Tibial artery (tissue), 4 donors: Measurements from ENCODE around the gene ZSWIM6.

ENCODE experiments used
- DNase-seq, 2 donors: peaks; one replicate each; pipeline ENCODE4 v3.0.0-alpha.2; 2019
- H3K27ac ChIP-seq, 2 donors: fragments of 200-600 bp; sonication (generic) in 1 of 2; 1 replicate in 1 of 2; 2 replicates in 1 of 2; pipeline ENCODE4 v1.5.1; 2018 to 2019; ENCODE audit warnings: mild to moderate bottlenecking in 1 of 2
- H3K27me3 ChIP-seq, 2 donors: fragments of 200-600 bp; sonication (generic) in 1 of 2; one replicate each; pipeline versions ENCODE4 v1.5.1 to v1.6.0; 2016 to 2019
- H3K36me3 ChIP-seq, 3 donors: fragments of 200-600 bp; sonication (generic) in 2 of 3; one replicate each; pipeline ENCODE4 v1.5.1; 2016 to 2019; ENCODE audit warnings: mild to moderate bottlenecking in 2 of 3
- H3K4me1 ChIP-seq, 4 donors: fragments of 200-600 bp; sonication (generic) in 2 of 4; 1 replicate in 3 of 4; 2 replicates in 1 of 4; pipeline ENCODE4 v1.5.1; 2016 to 2019
- H3K4me3 ChIP-seq, 2 donors: fragments of 200-600 bp; sonication (generic) in 1 of 2; 1 replicate in 1 of 2; 2 replicates in 1 of 2; pipeline ENCODE4 v1.5.1; 2018 to 2019; ENCODE audit warnings: mild to moderate bottlenecking in 2 of 2
- H3K9me3 ChIP-seq, 3 donors: fragments of 200-600 bp; sonication (generic) in 1 of 3; one replicate each; pipeline ENCODE4 v1.5.1; 2016 to 2019
- CTCF ChIP-seq, 2 experiments: fragments of 200-600 bp in 1 of 2; fragments of 450-650 bp in 1 of 2; IDR thresholded peaks; one replicate each; pipeline ENCODE4 v1.5.1; 2017 to 2019; ENCODE audit warnings: antibody characterized with exemption in 2 of 2, mild to moderate bottlenecking in 1 of 2, moderate library complexity in 1 of 2
- intact Hi-C: fragments of 100-400 bp; cut with DNase I; formaldehyde crosslinking; loops from one replicate; pipeline ENCODE4 v1.15.0; 2023; ENCODE audit warnings: low total_unique reads

The ZSWIM6 gene

DNA sequence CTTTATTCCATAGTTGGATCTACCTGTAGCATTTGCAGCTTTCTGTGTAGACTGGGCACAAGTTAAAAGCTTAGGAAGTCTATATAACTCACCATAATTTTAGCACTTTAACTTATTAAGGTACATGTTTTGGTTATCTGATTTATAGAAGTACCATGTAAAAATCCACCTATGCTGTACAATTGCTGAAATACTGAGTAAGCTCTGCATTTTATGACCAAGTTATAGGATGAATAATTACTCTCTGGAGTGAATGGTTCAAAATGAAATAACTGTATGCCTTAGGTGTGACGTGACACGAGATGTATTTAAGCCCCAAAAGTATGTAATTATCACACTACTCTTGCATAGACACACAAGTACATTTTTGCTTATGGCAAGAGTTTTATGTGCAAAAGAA, 22.1 kb downstream of the ZSWIM6 start:
- intact Hi-C loops: no loop called here
- TF ChIP-seq CTCF (IDR thresholded peaks at IDR 0.05): no peak
- Histone ChIP-seq H3K4me3 (no peak overlapping the region), H3K27ac (no peak overlapping the region), H3K9me3 (no peaks in the 10 kb centered on the region), H3K4me1 (peaks cover 0 to 27% (median 2%) of the 10 kb centered on the region in 4 donors), H3K36me3 (no peaks in the 10 kb centered on the region), H3K27me3 (no peaks in the 10 kb centered on the region)
- no peak for DNase-seq

GRCh38 chr5:61357745-61358144, 25.7 kb downstream of the ZSWIM6 start:
- Histone ChIP-seq H3K4me1 (peaks cover 0 to 36% (median under 1%) of the 10 kb centered on the region in 4 donors), H3K27me3 (no peaks in the 10 kb centered on the region), H3K9me3 (no peaks in the 10 kb centered on the region), H3K4me3 (no peak overlapping the region), H3K27ac (no peak overlapping the region), H3K36me3 (no peaks in the 10 kb centered on the region)
- no peak for DNase-seq
- intact Hi-C loops: no loop called here
- TF ChIP-seq CTCF (IDR thresholded peaks at IDR 0.05): no peak

- Histone ChIP-seq H3K36me3 (no peaks in the 10 kb centered on the region), H3K27me3 (no peaks in the 10 kb centered on the region), H3K27ac (no peak overlapping the region), H3K4me3 (no peak overlapping the region), H3K9me3 (no peaks in the 10 kb centered on the region), H3K4me1 (peaks cover 0 to 25% (median 2%) of the 10 kb centered on the region in 4 donors)
- DNase-seq: no peak
- no peak for TF ChIP-seq CTCF (IDR thresholded peaks at IDR 0.05)
- intact Hi-C loops: loop anchor here (10.0 kb wide), 1 partner anchor 652 kb away; no protein-coding TSS in a partner anchor
Observed at GRCh38 chr5:61362796-61363368, 30.8 kb downstream of the ZSWIM6 start.

- intact Hi-C loops: loop anchor here (2.0 to 10.0 kb wide), 2 partner anchors 15 to 651 kb away; no protein-coding TSS in a partner anchor
- Histone ChIP-seq H3K4me1 (peaks cover 0 to 25% (median 2%) of the 10 kb centered on the region in 4 donors), H3K36me3 (no peaks in the 10 kb centered on the region), H3K4me3 (no peak overlapping the region), H3K27ac (no peak overlapping the region), H3K27me3 (no peaks in the 10 kb centered on the region), H3K9me3 (no peaks in the 10 kb centered on the region)
- DNase-seq: no peak
- no peak for TF ChIP-seq CTCF (IDR thresholded peaks at IDR 0.05)
Observed at GRCh38 chr5:61363401-61364114, 31.5 kb downstream of the ZSWIM6 start.

- no peak for TF ChIP-seq CTCF (IDR thresholded peaks at IDR 0.05)
- no peak overlapping the region for H3K27ac ChIP-seq
- H3K9me3 ChIP-seq: no peaks in the 10 kb centered on the region
- H3K36me3 ChIP-seq: no peaks in the 10 kb centered on the region
- no peak overlapping the region for H3K4me3 ChIP-seq
- intact Hi-C loops: loop anchor here (10.0 kb wide), 1 partner anchor 648 kb away; no protein-coding TSS in a partner anchor
- H3K4me1 ChIP-seq: peaks cover 0 to 24% (median 2%) of the 10 kb centered on the region in 4 donors
- no peaks in the 10 kb centered on the region for H3K27me3 ChIP-seq
- DNase-seq: no peak
Observed at GRCh38 chr5:61366497-61367240, 34.6 kb downstream of the ZSWIM6 start.
